Measurements from ENCODE around the gene ERO1B. TPM values are rescaled to one million over a fixed set of nuclear protein-coding genes. Genes with fewer than 3 reads are reported as not detected.

The ERO1B gene
- total and polyA plus RNA-seq, 2 donors: 5.7 to 17.3 TPM

DNA sequence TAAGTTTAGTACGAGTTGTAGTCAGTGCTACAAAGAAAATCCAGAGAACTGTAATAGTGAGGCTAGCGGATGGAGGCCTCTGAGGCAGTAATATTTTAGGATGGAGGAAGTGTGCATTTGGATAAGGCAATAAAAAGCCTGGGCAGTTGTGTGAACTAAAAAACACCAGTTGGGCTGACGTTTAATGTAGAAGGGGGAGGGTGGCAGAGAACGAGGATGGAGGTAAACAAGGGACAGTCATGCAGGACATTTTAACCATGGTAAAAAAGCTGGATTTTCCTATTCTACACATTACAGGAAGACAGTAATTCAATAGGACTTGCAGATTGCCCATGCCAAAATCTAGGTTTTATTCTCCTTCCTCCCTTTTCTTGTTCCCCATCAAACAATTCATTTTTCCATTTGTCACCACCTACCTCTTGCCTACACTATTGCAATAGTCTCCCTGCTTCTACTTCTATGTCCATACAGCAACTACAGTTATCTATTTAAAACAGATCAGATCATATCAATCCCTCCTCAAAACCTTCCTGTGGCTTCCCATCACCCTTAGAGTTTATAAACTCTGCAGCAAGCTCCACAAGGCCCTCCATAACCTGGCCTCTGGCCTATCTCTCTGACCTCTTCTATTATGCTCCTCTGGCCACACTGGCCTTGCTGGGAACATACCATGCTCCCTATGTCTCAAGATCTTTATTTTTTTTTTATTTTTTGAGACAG, 27.7 kb downstream of the ERO1B start:
- no peak overlapping the region for H3K4me3 ChIP-seq (ENCODE audit: low read depth, low read length)
- no peaks in the 10 kb centered on the region for H3K36me3 ChIP-seq (ENCODE audit: insufficient read depth)
- no peak for DNase-seq (ENCODE audit: extremely low spot score)
- no peaks in the 10 kb centered on the region for H3K4me1 ChIP-seq (ENCODE audit: insufficient read depth)
- 81% methylated on average over 4 of the region's 4 CpGs for WGBS
- H3K27ac ChIP-seq (ENCODE audit: low read depth): no peak overlapping the region

DNA sequence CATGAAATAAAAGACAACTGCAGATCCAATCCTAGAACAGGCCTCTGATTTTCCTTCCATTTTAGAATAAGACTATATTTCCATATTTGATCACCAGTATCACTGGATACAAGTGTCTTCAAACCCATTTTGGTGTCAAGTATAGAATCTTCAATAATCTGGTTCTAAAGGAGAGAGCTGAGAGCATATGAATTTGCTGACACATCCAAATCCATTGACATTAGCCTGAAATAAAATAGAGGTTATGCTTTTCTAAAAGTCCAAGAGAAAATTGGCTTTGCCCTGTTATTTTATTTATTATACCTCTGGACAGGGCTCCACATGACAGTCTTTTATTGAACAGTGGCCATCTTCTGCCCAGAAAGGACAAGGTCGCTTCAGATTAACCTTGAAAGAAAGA, 28.6 kb downstream of the ERO1B start:
- H3K36me3 ChIP-seq (ENCODE audit: insufficient read depth): no peaks in the 10 kb centered on the region
- no peak overlapping the region for H3K4me3 ChIP-seq (ENCODE audit: low read depth, low read length)
- no peaks in the 10 kb centered on the region for H3K4me1 ChIP-seq (ENCODE audit: insufficient read depth)
- H3K27ac ChIP-seq (ENCODE audit: low read depth): no peak overlapping the region
- DNase-seq (ENCODE audit: extremely low spot score): no peak
- 96% methylated on average over 1 of the region's 1 CpG for WGBS

DNA sequence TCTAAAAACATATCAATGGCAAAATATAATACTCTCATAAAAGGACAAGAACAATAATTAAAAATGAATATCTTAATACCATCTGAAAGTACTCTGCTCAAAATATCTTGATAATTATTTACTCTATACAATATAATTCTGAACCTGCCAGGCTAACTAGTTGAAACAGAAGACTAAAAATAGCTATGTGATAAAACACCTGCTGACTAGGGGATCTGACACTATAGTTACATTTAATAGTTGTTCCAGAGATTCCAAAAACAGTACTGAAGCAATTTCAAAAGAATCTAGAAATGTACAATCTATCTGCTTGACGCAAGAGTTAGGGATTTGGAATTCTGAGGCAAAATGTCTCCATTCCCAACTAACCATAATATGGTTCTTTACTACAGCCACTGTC, 30.2 kb downstream of the ERO1B start:
- no peak overlapping the region for H3K27ac ChIP-seq (ENCODE audit: low read depth)
- 87% methylated on average over 1 of the region's 1 CpG for WGBS
- H3K36me3 ChIP-seq (ENCODE audit: insufficient read depth): no peaks in the 10 kb centered on the region
- no peaks in the 10 kb centered on the region for H3K4me1 ChIP-seq (ENCODE audit: insufficient read depth)
- H3K4me3 ChIP-seq (ENCODE audit: low read depth, low read length): no peak overlapping the region
- DNase-seq (ENCODE audit: extremely low spot score): no peak

DNA sequence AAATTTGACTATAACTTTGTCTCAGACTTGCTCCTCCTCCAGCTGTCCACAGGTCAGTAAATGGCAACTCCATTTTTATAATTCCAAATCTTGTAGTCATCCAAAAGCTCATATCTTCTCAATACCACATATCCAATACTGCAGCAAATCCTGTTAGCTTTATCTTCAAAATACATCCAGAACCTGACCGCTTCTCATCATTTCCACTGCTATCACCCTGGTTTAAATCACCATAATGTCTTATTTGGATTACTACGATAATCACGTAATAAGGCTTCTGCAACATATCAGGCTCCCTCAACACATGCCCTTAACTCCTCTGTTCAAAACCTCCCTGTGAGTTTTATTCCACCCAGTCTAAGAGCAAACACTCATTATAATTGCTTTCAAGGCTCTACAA, 34.5 kb downstream of the ERO1B start:
- WGBS: 88% methylated on average over 3 of the region's 3 CpGs
- DNase-seq (ENCODE audit: extremely low spot score): no peak
- Histone ChIP-seq H3K36me3 (ENCODE audit: insufficient read depth) (no peaks in the 10 kb centered on the region), H3K4me3 (ENCODE audit: low read depth, low read length) (no peak overlapping the region), H3K4me1 (ENCODE audit: insufficient read depth) (no peaks in the 10 kb centered on the region), H3K27ac (ENCODE audit: low read depth) (no peak overlapping the region)

DNA sequence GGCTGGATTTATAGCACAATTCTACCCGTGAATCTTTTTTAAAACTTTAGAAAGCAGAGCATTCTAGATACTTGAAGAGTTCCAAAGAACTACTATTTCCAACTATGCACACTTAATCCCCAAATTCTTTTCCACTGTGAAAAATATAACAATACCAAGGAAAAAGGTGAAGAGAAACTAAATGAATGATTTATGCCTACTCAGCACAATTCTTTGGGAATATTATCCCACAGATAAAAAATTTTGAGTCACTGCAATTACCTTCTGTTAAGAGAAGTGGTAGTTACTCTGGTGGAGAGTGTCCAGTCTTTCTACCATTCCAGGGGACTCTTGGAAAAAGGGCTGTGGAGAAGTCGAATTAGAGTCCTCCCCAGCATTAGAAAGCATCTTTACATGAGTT, 39.2 kb downstream of the ERO1B start:
- WGBS: 88% methylated on average over 2 of the region's 2 CpGs
- Histone ChIP-seq H3K36me3 (ENCODE audit: insufficient read depth) (no peaks in the 10 kb centered on the region), H3K27ac (ENCODE audit: low read depth) (no peak overlapping the region), H3K4me1 (ENCODE audit: insufficient read depth) (no peaks in the 10 kb centered on the region), H3K4me3 (ENCODE audit: low read depth, low read length) (no peak overlapping the region)
- DNase-seq (ENCODE audit: extremely low spot score): no peak

DNA sequence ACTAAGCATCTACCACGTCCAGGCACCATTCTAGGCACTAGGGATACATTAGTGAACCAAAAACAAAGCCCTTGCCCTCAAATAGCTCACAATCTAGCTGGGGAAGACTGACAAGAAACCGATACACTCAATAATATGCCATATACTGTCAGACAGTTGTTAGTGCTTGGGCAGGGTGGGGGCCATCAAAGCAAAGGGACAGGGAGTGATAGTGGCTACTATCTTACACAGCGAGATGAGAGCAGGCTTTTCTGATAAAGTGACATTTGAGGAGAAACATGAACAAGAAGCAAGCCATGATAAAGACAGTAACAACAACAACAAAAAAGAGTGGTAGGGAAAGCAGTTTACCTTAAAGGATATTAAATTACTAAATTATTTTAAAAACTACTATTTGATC, 41.1 kb downstream of the ERO1B start:
- H3K4me1 ChIP-seq (ENCODE audit: insufficient read depth): no peaks in the 10 kb centered on the region
- no peaks in the 10 kb centered on the region for H3K36me3 ChIP-seq (ENCODE audit: insufficient read depth)
- DNase-seq (ENCODE audit: extremely low spot score): no peak
- H3K27ac ChIP-seq (ENCODE audit: low read depth): no peak overlapping the region
- no peak overlapping the region for H3K4me3 ChIP-seq (ENCODE audit: low read depth, low read length)
- WGBS: 92% methylated on average over 3 of the region's 3 CpGs

DNA sequence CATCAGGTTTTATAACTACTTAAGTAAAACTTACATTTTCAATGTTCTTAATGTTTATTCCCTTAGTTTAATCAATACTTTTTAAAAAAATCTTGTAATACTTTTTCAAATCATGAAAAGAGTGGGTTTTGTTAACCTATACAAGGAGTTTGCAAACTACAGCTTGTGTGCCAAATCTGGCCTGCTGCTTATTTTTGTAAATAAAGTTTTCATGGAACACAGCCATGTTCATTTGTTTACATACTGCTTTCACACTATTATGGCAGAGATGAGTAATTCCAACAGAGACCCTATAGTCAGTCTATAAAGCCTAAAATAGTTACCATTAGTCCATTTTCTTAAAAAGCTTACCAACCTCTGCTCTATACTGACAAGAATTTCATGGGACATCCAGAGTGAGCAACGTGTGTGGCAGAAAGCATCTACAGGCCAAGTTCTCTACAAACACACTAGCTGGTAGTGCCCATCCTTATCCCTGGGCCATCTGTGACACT, 42.6 kb downstream of the ERO1B start:
- WGBS: 89% methylated on average over 1 of the region's 1 CpG
- Histone ChIP-seq H3K4me1 (ENCODE audit: insufficient read depth) (no peaks in the 10 kb centered on the region), H3K4me3 (ENCODE audit: low read depth, low read length) (no peak overlapping the region), H3K27ac (ENCODE audit: low read depth) (no peak overlapping the region), H3K36me3 (ENCODE audit: insufficient read depth) (no peaks in the 10 kb centered on the region)
- DNase-seq (ENCODE audit: extremely low spot score): no peak

DNA sequence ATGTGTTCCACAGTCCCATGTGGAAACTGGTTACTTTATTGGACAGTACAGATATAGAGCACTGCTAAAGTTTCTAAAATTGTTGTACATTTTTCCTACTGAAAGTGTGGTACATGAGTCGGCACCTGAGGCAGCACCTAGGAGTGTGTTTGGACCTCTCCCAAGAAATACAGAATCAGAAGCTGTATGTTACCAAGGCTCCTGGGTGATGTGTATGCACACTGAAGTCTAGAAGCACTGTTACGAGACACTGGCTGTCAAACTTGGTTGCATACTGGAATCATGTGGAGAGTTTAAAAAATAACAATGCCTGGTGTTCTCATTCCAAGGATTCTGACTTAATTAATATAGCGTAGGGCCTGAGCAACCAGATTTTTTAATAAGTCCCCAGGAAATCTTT, 46.6 kb downstream of the ERO1B start:
- Histone ChIP-seq H3K4me1 (ENCODE audit: insufficient read depth) (no peaks in the 10 kb centered on the region), H3K27ac (ENCODE audit: low read depth) (no peak overlapping the region), H3K4me3 (ENCODE audit: low read depth, low read length) (no peak overlapping the region), H3K36me3 (ENCODE audit: insufficient read depth) (no peaks in the 10 kb centered on the region)
- DNase-seq (ENCODE audit: extremely low spot score): no peak
- 86% methylated on average over 3 of the region's 3 CpGs for WGBS

DNA sequence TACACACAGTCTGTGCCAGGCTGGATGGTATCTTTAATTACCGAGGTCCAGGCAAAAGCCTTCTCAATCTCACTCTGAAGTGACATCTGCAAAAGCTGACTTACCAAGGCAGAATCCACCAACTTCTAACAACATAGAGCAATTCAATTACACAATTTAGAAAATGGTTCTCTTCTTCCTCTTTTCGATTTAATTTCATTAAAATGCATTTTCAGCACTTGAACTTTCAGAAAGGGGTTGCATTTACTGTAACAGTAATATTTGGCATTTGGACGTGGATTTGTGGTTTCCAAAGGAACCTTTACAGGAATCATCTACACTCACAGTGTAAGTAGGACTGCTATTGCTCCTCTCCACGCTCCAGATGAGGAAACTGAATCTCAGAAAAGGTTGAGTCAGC, 53.3 kb downstream of the ERO1B start:
- Histone ChIP-seq H3K36me3 (ENCODE audit: insufficient read depth) (peaks cover 2% of the 10 kb centered on the region), H3K4me1 (ENCODE audit: insufficient read depth) (no peaks in the 10 kb centered on the region), H3K27ac (ENCODE audit: low read depth) (no peak overlapping the region), H3K4me3 (ENCODE audit: low read depth, low read length) (no peak overlapping the region)
- no peak for DNase-seq (ENCODE audit: extremely low spot score)
- WGBS: 89% methylated on average over 4 of the region's 4 CpGs

DNA sequence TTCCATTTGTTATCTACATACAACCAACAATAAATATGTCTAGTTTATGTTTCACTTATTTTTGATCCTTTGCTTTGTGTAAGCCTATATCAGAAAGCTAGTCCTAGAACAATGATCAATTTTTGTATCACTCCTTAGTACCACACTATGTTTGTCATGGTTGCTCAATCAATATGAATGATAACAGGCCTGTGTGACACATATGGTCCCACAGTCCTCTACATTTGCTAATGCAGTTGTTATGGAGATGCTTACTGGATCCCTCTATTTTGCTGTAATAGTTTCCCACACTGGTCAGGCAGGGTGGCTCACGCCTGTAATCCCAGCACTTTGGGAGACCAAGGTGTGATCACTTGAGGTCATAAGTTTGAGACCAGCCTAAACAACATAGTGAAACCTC, 59.1 kb downstream of the ERO1B start:
- peaks cover 2% of the 10 kb centered on the region for H3K36me3 ChIP-seq (ENCODE audit: insufficient read depth)
- no peak for DNase-seq (ENCODE audit: extremely low spot score)
- 97% methylated on average over 1 of the region's 1 CpG for WGBS
- no peak overlapping the region for H3K4me3 ChIP-seq (ENCODE audit: low read depth, low read length)
- no peaks in the 10 kb centered on the region for H3K4me1 ChIP-seq (ENCODE audit: insufficient read depth)
- H3K27ac ChIP-seq (ENCODE audit: low read depth): no peak overlapping the region

DNA sequence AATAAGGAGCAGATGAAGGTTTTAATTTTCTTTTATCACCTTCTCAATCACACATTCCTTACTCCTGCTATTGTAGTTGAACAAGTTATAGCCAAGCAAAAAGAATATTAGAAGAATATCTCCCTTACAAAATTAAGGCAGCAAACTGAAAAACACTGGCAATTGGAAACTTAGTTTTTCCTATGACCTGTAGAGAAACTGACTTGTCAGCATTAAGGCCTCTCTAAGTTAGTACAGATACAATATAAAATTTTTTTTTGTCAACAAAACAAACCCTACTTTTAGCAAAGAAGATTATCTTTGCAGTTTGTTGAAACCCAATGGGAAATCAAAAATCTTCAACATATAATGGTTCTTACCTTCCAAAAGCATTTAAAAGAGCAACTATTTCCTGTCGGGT, 61.3 kb downstream of the ERO1B start:
- H3K4me1 ChIP-seq (ENCODE audit: insufficient read depth): no peaks in the 10 kb centered on the region
- WGBS: 96% methylated on average over 1 of the region's 1 CpG
- no peak for DNase-seq (ENCODE audit: extremely low spot score)
- no peak overlapping the region for H3K4me3 ChIP-seq (ENCODE audit: low read depth, low read length)
- no peak overlapping the region for H3K27ac ChIP-seq (ENCODE audit: low read depth)
- peaks cover 2% of the 10 kb centered on the region for H3K36me3 ChIP-seq (ENCODE audit: insufficient read depth)

DNA sequence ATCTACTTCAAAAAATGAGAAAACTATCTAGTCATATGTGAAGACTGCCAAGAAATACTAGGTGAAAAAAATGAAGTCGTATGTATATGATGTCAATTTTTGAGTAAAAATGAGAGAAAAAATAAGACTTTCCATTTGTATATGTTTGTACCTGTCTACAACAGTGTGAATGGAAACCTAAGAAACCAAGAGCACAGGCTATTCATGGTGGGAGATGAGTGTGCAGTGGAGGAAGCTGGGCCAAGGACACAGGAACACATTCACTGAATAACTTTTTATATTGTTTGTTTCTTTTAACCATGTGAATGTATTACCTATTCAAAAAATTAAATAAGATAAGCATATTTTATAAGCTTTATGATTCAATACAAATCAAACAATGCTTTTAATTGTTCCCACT, 67.0 kb downstream of the ERO1B start:
- H3K4me3 ChIP-seq (ENCODE audit: low read depth, low read length): no peak overlapping the region
- peaks cover 3% of the 10 kb centered on the region for H3K36me3 ChIP-seq (ENCODE audit: insufficient read depth)
- DNase-seq (ENCODE audit: extremely low spot score): no peak
- no peak overlapping the region for H3K27ac ChIP-seq (ENCODE audit: low read depth)
- no peaks in the 10 kb centered on the region for H3K4me1 ChIP-seq (ENCODE audit: insufficient read depth)
- WGBS: 87% methylated on average over 1 of the region's 1 CpG

DNA sequence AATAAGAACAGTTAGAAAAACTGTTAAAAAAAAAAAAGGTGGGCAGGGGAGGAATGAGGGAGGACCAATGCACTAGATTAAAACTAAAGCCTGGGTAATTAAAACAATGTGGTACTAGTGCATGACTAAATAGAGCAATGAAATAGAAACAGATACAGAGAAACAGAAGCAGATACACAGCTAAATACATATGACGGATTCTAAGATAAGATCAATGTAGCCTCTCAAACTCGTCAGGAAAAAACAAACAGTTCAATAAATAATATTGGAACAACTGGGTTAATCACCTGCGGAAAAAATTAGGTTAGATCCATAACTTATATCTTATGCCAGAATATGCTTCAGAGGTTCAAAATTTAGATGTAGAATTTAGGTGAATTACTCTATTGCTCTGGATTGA, 68.2 kb downstream of the ERO1B start:
- 91% methylated on average over 3 of the region's 3 CpGs for WGBS
- Histone ChIP-seq H3K4me3 (ENCODE audit: low read depth, low read length) (no peak overlapping the region), H3K4me1 (ENCODE audit: insufficient read depth) (no peaks in the 10 kb centered on the region), H3K36me3 (ENCODE audit: insufficient read depth) (peaks cover 3% of the 10 kb centered on the region), H3K27ac (ENCODE audit: low read depth) (no peak overlapping the region)
- DNase-seq (ENCODE audit: extremely low spot score): no peak

DNA sequence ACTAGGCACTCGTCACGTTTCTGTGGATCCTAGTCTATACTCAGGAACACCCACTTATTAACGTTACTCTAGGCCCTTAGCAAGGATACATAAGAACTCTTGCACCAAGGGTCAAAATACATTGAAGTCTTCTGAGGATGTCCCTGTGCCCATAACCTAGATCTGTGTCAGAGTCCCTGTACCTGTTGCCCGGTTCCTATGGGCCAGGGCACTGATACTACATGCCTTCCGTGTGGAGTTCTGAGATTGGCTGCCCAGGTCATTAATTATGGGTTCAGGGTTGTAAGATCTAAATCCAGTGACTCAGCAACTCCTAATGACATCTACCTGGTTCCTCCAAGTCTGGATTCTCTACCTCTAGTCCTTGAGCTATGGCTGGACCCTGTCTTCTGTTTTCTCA, 69.9 kb downstream of the ERO1B start:
- WGBS: 97% methylated on average over 5 of the region's 5 CpGs
- H3K4me3 ChIP-seq (ENCODE audit: low read depth, low read length): no peak overlapping the region
- H3K27ac ChIP-seq (ENCODE audit: low read depth): no peak overlapping the region
- no peak for DNase-seq (ENCODE audit: extremely low spot score)
- H3K4me1 ChIP-seq (ENCODE audit: insufficient read depth): no peaks in the 10 kb centered on the region
- peaks cover 3% of the 10 kb centered on the region for H3K36me3 ChIP-seq (ENCODE audit: insufficient read depth)

DNA sequence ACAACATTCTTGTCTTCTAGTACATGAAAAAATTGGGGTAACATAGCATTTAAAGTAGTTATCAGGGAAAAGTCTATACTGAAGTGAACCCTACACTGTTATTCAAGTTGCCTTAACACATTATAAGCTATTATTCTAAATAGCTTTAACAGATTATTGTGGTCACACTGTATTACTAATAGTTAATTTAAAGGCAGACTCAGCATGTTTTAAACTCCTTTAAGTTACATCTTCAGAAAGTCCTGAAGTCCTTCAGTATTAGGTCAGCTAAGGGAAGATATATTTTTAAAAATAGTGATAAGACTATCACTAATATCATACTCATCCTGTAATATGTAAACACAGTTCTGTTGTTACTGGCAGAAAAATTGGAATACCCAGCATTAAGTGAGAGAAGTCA, 72.0 kb downstream of the ERO1B start:
- no peak overlapping the region for H3K4me3 ChIP-seq (ENCODE audit: low read depth, low read length)
- no peaks in the 10 kb centered on the region for H3K4me1 ChIP-seq (ENCODE audit: insufficient read depth)
- H3K36me3 ChIP-seq (ENCODE audit: insufficient read depth): peaks cover 5% of the 10 kb centered on the region
- H3K27ac ChIP-seq (ENCODE audit: low read depth): no peak overlapping the region
- no peak for DNase-seq (ENCODE audit: extremely low spot score)

Data from urinary bladder (tissue), 4 donors.